NCI-H510A (cell line): Measurements from ENCODE around the gene EQTN.

Source experiments
- DNase-seq: peaks from one replicate; lab custom pipeline; 2025; lab: John Stamatoyannopoulos, UW

EQTN gene

DNA sequence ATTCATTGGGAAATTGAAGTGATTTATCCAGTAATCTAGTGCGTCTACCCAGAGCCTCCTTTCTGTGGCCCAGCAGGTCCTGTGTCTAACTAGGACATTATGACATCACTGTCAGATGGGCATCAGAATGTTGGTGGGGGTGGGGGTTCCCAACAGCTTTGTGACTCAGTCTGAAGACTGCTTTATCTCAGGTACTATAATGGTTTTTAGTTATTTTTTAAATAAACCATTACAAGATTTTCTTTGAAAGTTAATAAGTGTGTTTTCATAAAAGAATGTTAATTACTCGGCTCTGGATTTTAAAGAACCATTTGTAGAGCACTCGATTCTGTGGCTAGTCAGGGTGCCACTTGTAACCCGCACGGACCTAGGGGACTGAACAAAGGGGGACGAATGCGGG, at the start of gene EQTN:
Gene EQTN, minus strand, starts transcription at position 101 of the 400 bp plus-strand sequence. Its CDS starts 95 bp downstream, at position 6.
- no peak for DNase-seq

DNA sequence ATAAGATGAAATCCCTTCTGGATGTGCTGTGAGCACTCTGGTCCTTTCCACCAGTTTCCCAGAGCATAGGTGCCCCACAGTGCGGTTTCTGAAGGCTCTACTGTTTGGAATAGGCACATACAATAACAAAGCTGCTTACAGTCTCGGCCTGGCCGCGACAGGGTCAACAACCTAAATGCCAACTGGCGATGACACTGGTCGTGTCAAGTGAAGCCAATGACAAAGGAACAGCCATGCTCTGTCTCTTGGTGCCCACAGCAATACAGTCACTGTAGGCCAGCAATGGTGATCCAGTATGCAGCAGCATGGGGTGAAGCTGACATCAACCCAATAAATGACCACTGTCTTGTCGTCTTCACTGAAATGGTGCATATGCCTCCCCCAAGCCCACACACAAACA, 47.8 kb upstream of the EQTN start:
- DNase-seq, result no peak

DNA sequence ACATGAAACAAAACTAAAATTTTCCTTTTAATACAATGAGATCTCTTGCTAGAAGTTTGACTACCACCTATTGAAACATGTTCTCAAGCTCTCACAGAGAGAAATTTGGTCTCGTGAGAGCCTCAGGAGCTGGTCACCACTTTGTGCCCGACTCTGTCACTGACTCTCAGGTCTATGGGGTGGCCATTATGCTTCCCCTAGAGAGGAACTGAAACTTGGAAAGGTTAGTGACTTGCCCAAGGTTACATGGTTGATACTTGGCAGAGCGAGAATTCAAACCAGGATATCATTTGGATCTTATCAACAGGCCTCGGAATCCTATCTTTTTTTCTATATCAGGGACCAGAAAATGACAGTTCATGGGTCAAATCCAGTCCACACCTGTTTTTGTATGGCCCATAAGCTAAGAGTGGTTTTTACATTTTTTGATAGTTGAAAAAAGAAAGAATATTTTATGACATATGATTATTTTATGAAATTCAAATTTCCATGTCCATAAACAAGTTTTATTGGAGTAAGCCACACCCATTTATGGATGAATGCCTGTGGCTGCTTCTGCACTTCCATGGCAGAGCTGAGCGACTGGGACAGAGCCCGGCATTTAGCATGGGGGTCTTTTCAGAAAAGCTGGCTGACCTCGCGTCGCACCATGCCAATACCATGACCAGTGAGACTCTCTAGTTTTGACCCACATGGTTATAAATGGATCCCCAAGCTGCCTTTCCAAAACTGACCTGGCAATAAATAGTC, 44.8 kb upstream of the EQTN start:
- no peak for DNase-seq

DNA sequence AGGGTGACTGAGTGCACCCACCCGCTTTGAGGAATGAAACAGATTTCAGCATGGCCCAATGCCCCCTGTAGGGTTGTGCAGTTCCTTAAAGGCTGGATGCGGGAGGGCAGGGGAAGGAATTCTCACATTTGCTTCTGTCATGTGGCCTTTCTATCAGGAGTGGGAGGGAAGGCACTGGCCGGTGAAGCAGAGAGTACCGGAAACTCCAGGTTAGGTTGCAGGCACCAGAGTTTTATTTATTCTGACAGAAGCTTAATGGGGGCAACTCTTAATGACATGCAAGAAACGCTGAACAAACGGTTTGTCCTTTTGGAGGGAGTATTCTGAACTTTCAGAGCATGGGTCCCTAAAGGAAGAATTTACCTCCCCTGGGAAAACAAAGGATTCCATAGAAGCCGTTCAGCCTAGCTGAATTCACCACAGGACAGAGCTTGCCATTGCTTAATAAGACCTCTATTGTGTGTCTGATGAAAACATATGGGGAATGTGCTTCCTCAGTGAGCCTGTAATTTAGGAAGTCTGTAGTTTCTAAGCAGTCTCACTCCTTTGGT, 44.1 kb upstream of the EQTN start:
- DNase-seq, result no peak

DNA sequence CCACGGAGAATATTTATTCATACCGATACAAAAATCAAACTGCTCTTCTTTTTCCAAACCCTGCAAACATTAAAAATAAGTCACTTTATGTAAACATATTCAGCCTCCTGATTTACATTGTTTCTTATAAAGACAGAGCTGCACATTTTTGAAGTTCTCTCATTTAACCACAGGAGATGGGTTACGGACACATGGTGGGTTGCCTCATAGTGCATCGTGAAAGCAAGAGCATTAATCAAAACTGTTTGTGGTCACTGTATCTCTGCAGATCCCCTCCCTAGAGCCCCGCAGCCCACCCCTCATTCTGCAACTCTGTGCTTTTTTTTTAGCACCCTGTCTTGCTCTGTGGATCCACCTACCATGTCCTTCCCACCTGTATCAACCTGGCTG, 43.3 kb upstream of the EQTN start:
- DNase-seq, result no peak

DNA sequence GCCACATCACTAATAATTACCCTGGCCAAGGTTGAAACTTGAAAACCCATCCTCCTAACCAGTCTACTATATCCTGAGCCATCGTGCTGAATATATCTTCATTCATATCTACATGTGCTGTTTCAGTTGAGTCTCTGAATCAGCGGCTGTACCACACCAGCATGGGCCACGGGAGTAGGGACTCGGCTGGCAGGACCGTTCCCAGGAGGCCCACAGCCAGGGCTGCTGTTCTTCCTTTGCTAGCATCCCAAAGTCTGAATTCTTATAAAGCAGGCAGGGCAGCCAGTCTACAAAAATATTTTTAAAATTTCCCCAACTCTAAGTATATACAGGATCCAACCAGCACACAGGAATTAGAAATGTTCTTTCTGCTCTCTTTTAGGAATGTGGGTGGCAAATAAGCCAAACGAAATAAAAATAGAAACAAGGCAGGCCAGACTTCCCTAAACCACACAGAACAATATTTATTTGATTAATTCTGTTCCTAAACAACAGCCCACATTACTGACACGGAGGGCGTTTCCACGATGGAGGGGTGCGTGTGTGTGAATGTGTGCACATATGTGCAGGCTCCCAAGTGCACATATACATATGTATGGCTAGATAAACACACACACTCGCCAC, 42.8 kb upstream of the EQTN start:
- DNase-seq, result no peak

DNA sequence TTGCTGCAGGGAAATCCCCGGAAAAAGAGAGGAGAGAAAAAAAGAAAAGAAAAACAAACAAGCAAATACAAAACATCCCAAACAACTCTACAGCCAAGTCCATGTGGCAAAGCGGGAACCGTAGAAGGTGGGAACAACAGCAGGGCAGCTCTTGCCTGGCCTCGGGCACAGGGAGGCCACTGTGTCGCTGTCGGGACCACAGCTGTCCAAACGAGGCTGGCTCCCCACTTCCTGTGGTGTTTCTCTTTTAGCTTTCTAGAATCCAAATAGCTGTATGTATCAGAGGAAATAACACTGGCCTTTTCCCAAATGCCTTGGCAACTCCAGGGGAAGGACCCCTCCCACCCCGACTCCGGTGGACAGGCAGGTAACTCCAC, 41.6 kb upstream of the EQTN start:
- no peak for DNase-seq

DNA sequence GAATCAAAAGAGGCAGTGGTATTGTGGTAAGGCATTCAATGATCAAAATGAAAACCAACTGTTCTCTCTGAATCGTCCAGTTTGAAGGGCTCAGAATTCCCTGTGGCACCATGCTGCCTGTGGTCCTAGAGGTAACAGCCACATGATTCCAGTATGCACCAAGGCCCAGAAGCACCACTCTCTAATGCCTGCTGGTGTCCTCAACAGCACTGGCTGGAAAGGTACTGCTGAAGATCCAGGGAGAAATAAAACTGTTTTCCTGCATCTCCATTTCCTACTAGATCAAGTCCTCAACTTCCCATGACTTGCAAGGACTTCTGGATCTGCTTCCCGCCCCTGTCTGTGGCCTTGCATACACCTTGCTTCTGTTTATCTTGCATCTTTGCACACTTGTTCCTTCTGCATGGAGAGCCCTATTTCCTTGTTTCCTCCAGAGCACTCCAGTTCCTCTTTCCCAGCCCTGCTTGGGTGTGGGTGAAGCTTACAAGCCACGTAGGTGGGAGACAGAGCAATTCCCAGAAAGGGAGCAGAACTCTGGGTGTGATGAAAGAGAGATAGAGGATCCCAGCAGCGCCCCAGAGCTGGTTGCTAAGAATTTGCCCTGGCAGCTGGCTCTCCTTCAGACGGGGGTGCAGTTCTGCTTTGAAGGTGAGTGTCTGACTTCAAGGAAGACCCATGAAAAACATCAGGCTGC, 41.0 kb upstream of the EQTN start:
- no peak for DNase-seq

DNA sequence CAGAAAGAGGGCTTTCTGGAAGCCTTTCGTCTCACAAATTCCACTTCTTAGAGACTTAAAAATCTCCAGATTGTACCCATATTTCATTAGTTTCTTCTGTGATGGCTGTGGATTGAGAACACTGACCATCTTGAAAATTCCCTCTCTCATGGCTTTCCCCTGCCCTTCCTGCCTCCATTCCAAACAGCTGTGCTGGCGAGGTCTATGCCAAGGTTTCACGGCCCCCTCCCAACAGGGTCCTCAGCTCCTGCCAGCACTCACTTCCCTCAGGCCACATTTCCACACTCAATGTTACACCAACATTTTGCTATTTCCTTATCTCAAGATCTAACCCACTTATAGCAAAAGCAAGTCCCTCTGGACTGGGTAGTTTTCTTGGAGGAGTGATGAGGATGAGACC, 40.3 kb upstream of the EQTN start:
- DNase-seq, result no peak

DNA sequence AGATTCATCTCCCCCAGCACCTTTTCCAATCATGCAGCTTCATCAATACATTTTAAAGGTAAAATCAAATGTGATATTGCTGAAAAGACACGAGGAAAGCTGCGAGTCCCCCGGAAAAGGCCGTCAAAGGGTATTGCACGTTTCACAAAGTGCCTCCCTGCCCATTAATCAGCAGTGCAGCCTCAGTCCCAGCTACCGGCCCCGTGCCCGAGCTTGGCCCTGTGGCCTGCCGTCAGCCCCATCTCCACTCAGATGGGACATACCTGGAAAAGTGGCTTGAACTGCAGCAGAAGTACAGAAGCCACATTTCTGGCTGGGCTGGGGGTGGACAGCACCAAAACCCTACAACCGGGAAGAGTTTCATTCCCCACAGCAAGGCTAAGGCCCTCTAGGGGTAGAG, 39.9 kb upstream of the EQTN start:
- no peak for DNase-seq

DNA sequence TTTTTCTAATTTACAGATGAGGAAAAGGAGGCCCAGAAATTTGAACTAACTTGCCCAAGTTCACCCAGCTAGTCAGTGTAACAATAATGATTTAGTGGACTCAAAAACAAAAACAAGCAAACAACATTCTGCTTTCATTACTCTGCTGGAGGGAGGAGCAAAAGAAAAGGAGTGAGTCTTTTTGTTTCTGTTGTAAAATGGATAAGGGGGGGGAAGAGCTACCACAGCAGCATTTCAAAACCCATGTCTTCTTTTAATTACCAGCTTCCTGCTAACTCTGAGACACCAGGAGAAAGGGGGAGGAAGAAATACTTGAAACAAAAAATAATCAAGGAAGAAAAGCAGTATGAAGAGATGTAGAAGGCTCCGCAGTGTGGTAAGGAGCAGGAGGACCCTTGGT, 39.2 kb upstream of the EQTN start:
- DNase-seq, result no peak

DNA sequence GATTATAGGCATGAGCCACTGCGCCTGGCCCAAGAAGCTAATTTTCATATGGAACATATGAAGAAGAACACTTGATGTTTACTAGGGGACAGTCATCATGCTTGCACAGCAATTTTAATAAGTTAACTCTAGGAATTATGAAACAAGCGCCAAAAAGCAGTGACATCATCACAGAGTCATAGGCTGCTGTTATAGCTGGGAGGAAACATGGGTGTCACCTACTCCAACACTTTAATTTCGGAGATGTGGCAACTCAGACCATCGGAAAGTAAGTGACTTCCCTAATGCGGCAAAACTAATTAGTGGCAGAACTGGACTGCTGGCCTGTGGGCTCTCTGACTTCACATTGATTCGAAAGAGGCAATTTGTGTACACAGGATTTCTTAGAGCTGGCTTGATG, 38.1 kb upstream of the EQTN start:
- no peak for DNase-seq

DNA sequence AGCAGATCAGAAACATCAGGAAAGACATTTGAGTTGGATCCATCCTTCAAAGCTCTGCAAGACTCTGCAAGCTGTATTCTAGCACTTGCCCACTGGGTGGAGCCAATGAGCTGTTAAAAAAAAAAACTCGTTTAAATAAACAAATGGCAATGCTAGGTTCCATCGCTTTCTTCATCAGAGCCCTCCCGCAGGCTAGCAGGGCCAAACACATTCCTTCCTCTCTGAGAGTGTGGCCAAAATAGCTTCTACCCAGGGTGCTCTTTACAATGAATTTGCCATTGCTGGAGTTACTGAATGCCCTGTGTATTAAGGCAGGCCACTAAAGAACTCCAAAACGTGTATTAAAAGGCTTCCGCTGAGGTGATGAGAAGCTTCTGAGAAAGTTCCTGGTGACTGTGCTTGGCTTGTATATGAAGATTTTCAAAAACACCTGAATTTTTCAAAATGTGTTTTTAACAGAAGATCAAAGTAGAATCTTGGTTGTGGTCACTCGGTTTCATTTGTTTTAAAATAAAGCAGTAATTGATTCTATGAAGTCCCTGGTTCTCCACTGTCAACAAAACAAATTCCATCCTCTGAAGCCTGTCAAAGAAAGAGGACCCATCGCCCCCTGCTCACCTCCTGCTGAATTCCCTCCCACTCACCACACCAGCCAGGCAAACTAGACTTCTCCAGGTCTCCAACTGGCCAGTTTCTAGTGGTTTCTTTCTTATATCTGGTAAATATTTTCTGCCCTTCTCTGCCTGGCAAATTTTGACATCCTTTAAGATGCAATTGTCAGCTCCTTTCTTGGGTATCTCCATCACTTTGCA, 36.5 kb upstream of the EQTN start:
- DNase-seq, result peak; percentile 2

DNA sequence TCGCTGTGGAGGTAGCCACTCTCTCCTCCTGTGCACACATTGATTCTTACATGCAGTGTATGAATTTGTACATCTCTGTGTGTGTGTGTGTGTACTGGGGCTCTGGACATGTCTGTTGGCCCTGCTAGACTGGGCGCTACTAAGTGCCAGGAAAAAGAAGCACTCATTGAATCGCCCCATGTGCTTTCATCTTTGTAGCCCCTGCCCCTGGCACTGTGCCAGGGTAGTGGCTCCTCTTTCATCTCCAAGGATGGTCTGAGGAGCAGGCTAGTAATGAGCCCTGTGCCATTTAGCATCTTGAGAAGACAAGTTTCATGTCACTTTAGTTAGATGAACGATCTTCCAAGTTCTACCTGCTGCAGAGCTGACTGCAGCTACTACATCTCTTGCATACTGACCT, 34.4 kb upstream of the EQTN start:
- no peak for DNase-seq

DNA sequence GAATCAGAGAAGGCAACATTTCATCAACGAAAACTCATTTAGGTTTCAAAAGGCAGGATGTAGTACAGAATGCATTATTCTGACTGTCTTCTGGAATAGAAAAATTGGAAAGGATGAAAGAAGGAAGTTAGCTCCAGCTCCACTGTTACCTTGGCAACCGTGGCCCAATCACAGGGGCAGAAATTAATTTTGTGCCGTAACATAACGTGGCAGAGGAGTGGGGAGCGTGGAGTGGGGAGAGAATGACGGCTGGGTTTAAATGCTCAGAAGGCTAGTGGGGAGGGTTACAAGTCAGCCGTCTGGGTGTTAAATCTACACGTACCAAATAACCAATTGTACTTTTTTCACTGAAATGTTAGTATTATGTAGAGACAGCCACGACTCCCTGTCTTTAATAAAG, 32.3 kb upstream of the EQTN start:
- DNase-seq, result no peak

DNA sequence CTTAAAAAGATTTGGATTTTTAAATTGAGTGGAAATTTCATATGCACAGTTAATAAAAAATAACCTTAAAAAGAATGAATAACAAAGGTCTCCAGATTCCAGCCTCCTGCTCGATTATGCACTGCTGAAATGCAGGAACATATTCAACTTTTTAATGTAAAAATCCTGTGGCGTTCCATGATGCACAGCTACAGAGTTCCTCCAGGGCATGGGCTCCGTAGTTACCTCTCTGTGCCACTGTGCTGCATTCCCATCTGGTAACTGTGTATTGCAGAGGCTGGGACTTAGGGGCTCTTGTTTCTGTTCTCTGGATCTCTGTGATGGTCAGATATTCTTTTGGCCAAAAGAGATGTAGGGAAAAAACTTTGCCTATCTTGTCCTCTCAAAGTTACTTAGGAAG, 31.5 kb upstream of the EQTN start:
- DNase-seq, result no peak

DNA sequence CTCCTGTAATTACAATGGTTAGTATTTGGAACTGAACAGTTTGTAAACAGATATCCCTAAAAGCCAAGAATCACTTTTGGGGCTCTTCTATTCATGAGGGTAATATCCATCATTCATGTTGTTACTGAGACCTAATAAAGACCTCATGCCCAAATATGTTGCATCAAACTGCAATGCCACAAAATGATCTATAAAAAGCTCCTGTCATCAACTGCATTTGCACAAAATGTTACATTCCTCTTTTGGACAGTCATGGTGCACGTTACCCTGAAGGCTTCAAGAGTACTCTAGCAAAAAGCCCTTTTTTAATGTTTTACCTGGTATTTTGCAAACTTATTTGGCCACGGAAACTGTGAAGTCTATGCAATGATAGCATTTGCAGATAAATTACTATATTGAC, 14.2 kb upstream of the EQTN start:
- no peak for DNase-seq

DNA sequence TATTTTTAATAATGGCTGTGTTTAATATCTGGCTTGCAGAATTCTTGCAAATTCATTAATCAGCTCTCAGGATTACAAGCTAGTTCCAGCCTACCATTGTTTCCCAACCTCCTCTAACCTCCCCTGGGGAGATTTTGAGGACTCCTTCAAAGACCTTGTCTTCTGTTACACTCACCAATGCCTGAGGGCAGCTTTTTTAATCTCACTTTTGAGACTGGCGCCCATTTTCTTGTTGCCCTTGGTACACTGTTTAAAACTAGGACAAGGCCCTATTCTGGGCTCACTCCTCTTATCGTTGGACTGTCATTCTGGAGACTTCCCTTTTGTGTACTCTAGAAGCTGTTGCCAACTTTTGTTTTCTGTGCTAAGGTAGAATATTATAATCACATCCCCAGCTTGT, 13.6 kb upstream of the EQTN start:
- DNase-seq, result no peak

DNA sequence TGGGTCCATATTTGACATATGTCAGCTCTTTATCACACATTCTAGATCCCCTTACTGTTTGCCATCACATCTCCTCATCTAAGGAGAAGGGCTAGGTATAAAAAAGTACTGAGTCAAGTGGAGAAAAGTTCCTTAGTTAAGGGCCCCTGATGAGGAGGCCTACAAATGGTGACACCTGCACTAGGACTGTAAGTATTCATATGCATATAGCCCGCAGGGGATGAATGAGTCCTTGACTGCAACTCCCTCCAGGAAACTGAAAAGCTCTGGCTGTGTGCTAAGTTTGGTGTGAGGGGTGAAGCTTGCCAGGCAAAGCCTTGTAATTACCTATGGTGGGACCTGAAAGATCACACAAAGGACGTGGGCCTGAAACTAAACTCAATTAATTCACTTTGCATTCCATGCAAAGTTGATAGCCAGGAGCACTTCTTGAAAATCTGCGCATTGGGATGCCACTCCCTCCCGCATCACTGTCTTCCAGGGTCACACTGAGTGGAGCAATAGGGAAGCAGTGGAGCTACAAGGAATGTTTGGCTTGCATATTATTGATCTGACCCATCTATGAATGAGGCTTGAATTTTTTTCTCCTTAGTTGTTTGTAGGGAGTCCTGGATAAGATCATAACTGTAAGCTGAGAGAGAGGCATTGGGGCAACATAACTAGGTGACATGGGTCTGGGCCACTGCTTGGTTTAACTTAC, 11.9 kb upstream of the EQTN start:
- no peak for DNase-seq

DNA sequence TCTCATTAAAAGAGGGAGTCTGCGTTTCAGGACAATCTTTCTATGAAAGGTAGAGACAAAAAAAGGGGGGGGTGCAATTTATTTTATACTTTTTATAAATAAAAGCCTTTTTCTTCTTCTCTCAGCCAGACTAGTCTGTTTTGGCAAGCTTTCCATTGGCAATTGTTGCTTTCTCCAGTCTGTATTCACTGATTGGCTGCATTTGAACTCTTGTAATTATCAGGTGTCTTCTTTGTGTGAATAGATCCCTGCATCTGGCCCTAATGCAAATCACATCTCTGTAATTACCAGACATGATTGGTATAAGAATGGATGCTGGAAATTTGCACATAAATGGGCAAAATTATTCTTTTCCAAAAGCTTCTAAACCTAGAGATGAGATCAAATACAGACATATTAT, 7.6 kb upstream of the EQTN start:
- DNase-seq, result no peak

DNA sequence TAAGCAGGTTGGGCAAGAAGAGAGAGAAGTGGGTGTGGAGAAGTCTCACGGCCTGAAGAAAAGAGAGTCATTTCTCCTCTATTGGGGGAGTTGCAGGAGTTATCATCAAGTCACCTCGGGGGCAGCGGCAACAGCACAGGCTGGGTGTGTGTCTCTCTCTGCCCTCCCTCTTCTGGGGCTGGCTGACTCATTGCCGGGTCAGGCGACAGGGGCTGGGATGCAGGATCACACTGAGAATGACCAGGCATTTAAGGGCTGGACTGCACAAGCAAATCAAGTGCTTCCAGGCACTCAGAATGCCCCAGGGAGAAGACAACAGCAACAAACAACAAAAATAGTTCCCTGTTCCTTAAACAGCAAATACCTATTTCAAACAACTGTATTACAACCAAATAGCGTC, 6.3 kb upstream of the EQTN start:
- DNase-seq, result no peak

DNA sequence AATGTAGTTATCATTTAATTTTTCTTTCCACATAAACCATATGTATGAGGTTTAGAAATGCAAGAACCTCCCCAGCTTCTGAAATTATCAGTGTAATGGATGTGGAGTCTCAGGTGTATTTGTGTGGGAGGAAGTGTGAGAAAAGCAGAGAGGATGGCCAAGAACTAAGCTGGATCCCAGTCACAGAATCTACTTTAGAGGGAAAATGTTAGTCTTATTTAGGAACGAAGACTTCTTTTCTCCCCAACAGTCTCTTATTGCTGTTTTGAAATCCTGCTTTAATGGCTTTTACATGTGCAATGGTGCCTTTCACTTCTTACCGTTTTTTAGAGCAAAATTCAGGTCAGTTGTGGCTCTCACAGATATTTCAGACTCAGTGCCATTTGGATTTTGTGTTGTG, 3.0 kb downstream of the EQTN start:
- DNase-seq, result no peak
